Loucy (cell line): ENCODE results near the gene NEDD4.

Source experiments
- CTCF ChIP-seq: fragments of 200-600 bp; sonication (generic); conservative IDR thresholded peaks from 2 replicates; pipeline ENCODE4 v1.5.1; 2014; ENCODE audit warnings: mild to moderate bottlenecking, antibody characterized with exemption, low read length
- EZH2phosphoT487 ChIP-seq: fragments of 200-600 bp; IDR thresholded peaks from 2 replicates; pipeline ENCODE4 v1.6.1; 2018; ENCODE audit warnings: antibody characterized with exemption, mild to moderate bottlenecking, moderate library complexity, borderline replicate concordance

DNA sequence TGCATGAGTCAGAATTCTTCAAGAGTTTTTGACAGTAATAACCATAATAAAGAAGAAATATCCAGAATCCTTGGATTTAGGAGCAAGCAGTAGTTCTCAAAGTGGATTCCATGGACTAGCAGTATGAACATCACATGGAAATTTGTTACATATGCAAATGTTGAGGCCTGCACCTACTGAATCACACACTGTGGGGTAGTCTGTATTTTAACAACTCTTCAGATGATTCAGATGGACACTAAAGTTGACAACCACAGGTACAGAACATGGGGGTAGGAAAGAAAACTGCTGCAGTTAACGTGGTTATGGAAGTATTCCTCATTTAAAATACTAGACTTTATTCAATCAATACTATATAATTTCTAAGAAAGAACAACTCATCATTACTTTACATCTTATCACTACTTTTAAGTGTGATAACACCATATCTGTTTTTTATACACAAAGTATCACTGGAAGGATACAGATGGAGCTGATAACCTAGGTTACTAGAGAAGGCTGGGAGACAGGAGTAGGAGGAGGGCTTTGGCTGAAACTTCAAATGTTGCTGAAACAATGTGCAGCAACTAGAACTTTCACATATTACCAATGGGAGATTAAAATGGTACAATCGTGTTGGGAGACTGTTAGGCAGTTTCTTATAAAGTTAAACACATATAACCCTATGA, 11.7 kb downstream of the NEDD4 start:
- TF ChIP-seq CTCF (no peak), EZH2phosphoT487 (no peak)
